ENCODE data around the gene TMEM167B.

Gene TMEM167B

GRCh38 chr1:109045595-109045994, 45.0 kb upstream of the TMEM167B start:
- Histone ChIP-seq H3K9ac (ENCODE audit: low read depth, low read length) (no peak overlapping the region), H3K4me3 (ENCODE audit: low read depth in 1 of 2, low read length in 2 of 2) (no peak overlapping the region), H3K27me3 (ENCODE audit: insufficient read depth, low read length, poor library complexity) (no peaks in the 10 kb centered on the region), H3K36me3 (ENCODE audit: insufficient read depth, low read length) (no peaks in the 10 kb centered on the region; the same call in 1 of the 2 replicates), H3K27ac (ENCODE audit: low read length) (no peak overlapping the region), H3K9me3 (ENCODE audit: insufficient read depth, low read length, severe bottlenecking) (no peaks in the 10 kb centered on the region), H2AFZ (ENCODE audit: low read depth, low read length) (no peak overlapping the region), H3K4me2 (ENCODE audit: insufficient read depth, low read length) (no peak overlapping the region), H3K79me2 (ENCODE audit: insufficient read depth, low read length) (peaks cover 10% of the 10 kb centered on the region), H4K20me1 (ENCODE audit: insufficient read depth, low read length) (no peaks in the 10 kb centered on the region), H3K4me1 (ENCODE audit: insufficient read depth, low read length) (peaks cover 9% of the 10 kb centered on the region)
- TF ChIP-seq CTCF (IDR thresholded peaks at IDR 0.05; ENCODE audit: borderline replicate concordance, extremely low read depth, low read length, poor library complexity, severe bottlenecking) (no peak), EZH2 (IDR thresholded peaks at IDR 0.05; ENCODE audit: borderline replicate concordance, low read depth, low read length, severe bottlenecking) (no peak)
- DNase-seq (no peak), ATAC-seq (ENCODE audit: insufficient read depth, low read depth) (no peak)

- no peaks in the 10 kb centered on the region for H3K27me3 ChIP-seq (ENCODE audit: insufficient read depth, low read length, poor library complexity)
- peaks cover under 1% of the 10 kb centered on the region; the same call in 1 of the 2 replicates for H3K79me2 ChIP-seq (ENCODE audit: insufficient read depth, low read length)
- no peak for TF ChIP-seq CTCF (IDR thresholded peaks at IDR 0.05; ENCODE audit: borderline replicate concordance, extremely low read depth, low read length, poor library complexity, severe bottlenecking)
- no peak for TF ChIP-seq EZH2 (IDR thresholded peaks at IDR 0.05; ENCODE audit: borderline replicate concordance, low read depth, low read length, severe bottlenecking)
- H3K4me3 ChIP-seq (ENCODE audit: low read depth in 1 of 2, low read length in 2 of 2), result no peak overlapping the region
- ATAC-seq (ENCODE audit: insufficient read depth, low read depth) (no peak), DNase-seq (no peak)
- no peaks in the 10 kb centered on the region for H3K9me3 ChIP-seq (ENCODE audit: insufficient read depth, low read length, severe bottlenecking)
- peaks cover 6% of the 10 kb centered on the region for H3K4me1 ChIP-seq (ENCODE audit: insufficient read depth, low read length)
- H3K36me3 ChIP-seq (ENCODE audit: insufficient read depth, low read length), result no peaks in the 10 kb centered on the region; the same call in 1 of the 2 replicates
- H2AFZ ChIP-seq (ENCODE audit: low read depth, low read length), result no peak overlapping the region
- H3K4me2 ChIP-seq (ENCODE audit: insufficient read depth, low read length), result no peak overlapping the region
- no peaks in the 10 kb centered on the region for H4K20me1 ChIP-seq (ENCODE audit: insufficient read depth, low read length)
- H3K27ac ChIP-seq (ENCODE audit: low read length), result no peak overlapping the region
- no peak overlapping the region for H3K9ac ChIP-seq (ENCODE audit: low read depth, low read length)
These were observed 43.9 kb upstream of the TMEM167B start for GRCh38 chr1:109046671-109047070.

- H3K79me2 ChIP-seq (ENCODE audit: insufficient read depth, low read length), result no peaks in the 10 kb centered on the region
- no peak for DNase-seq
- H3K27ac ChIP-seq (ENCODE audit: low read length), result no peak overlapping the region
- H3K27me3 ChIP-seq (ENCODE audit: insufficient read depth, low read length, poor library complexity), result no peaks in the 10 kb centered on the region
- no peak for TF ChIP-seq CTCF (IDR thresholded peaks at IDR 0.05; ENCODE audit: borderline replicate concordance, extremely low read depth, low read length, poor library complexity, severe bottlenecking)
- no peak overlapping the region for H3K4me2 ChIP-seq (ENCODE audit: insufficient read depth, low read length)
- H3K9ac ChIP-seq (ENCODE audit: low read depth, low read length), result no peak overlapping the region
- H3K4me3 ChIP-seq (ENCODE audit: low read depth in 1 of 2, low read length in 2 of 2), result no peak overlapping the region
- H3K9me3 ChIP-seq (ENCODE audit: insufficient read depth, low read length, severe bottlenecking), result no peaks in the 10 kb centered on the region
- H2AFZ ChIP-seq (ENCODE audit: low read depth, low read length), result no peak overlapping the region
- no peaks in the 10 kb centered on the region for H4K20me1 ChIP-seq (ENCODE audit: insufficient read depth, low read length)
- no peak for ATAC-seq (ENCODE audit: insufficient read depth, low read depth)
- peaks cover 5% of the 10 kb centered on the region for H3K4me1 ChIP-seq (ENCODE audit: insufficient read depth, low read length)
- H3K36me3 ChIP-seq (ENCODE audit: insufficient read depth, low read length), result no peaks in the 10 kb centered on the region
These were observed 43.2 kb upstream of the TMEM167B start for GRCh38 chr1:109047339-109047738.

- H3K36me3 ChIP-seq (ENCODE audit: insufficient read depth, low read length), result no peaks in the 10 kb centered on the region
These were observed 42.2 kb upstream of the TMEM167B start for GRCh38 chr1:109048335-109048734.

More at GRCh38 chr1:109048335-109048734, 42.2 kb upstream of the TMEM167B start:
- Histone ChIP-seq H3K4me1 (ENCODE audit: insufficient read depth, low read length) (no peaks in the 10 kb centered on the region), H4K20me1 (ENCODE audit: insufficient read depth, low read length) (no peaks in the 10 kb centered on the region), H3K9ac (ENCODE audit: low read depth, low read length) (no peak overlapping the region), H3K9me3 (ENCODE audit: insufficient read depth, low read length, severe bottlenecking) (no peaks in the 10 kb centered on the region), H3K27ac (ENCODE audit: low read length) (no peak overlapping the region), H2AFZ (ENCODE audit: low read depth, low read length) (no peak overlapping the region), H3K4me3 (ENCODE audit: low read depth in 1 of 2, low read length in 2 of 2) (no peak overlapping the region), H3K27me3 (ENCODE audit: insufficient read depth, low read length, poor library complexity) (no peaks in the 10 kb centered on the region), H3K79me2 (ENCODE audit: insufficient read depth, low read length) (no peaks in the 10 kb centered on the region), H3K4me2 (ENCODE audit: insufficient read depth, low read length) (no peak overlapping the region)
- TF ChIP-seq EZH2 (IDR thresholded peaks at IDR 0.05; ENCODE audit: borderline replicate concordance, low read depth, low read length, severe bottlenecking) (no peak), CTCF (IDR thresholded peaks at IDR 0.05; ENCODE audit: borderline replicate concordance, extremely low read depth, low read length, poor library complexity, severe bottlenecking) (no peak)
- ATAC-seq (ENCODE audit: insufficient read depth, low read depth) (no peak), DNase-seq (no peak)

All from DND-41 (cell line).